Heart left ventricle (tissue), 16 donors: ENCODE data around the gene SURF6. TPM values are rescaled to one million over a fixed set of nuclear protein-coding genes. Genes with fewer than 3 reads are reported as not detected.
A peak's percentile ranks its signal among the peaks of the same experiment; 100 is the strongest.
"Not testable (repeated sequence)": the region's sequence is repeated elsewhere in the genome, so short reads cannot be mapped to it uniquely, and the experiment has no call there.

Experiments used
- ATAC-seq, 4 donors: fragments of 200-7000 bp; cut with Tn5 transposase; one replicate each; pipeline ENCODE4 v1.9.1; 2020 to 2022; ENCODE audit warnings: moderate library complexity in 4 of 4, mild to moderate bottlenecking in 3 of 4, moderate number of reproducible peaks in 1 of 4
- DNase-seq, 5 donors: peaks; one replicate each; pipeline ENCODE4 v3.0.0-alpha.2; 2020
- H3K27ac ChIP-seq, 12 donors: fragments of 200-600 bp; sonication (generic) in 4 of 12; one replicate each; pipeline versions ENCODE4 v1.5.0 to v1.8.0; 2016 to 2022; ENCODE audit warnings: mild to moderate bottlenecking in 2 of 12
- H3K27me3 ChIP-seq, 9 donors: fragments of 200-600 bp; sonication (generic) in 2 of 9; one replicate each; pipeline versions ENCODE4 v1.5.1 to v1.8.0; 2016 to 2022; ENCODE audit warnings: mild to moderate bottlenecking in 3 of 9
- H3K36me3 ChIP-seq, 9 donors: fragments of 200-600 bp; sonication (generic) in 2 of 9; one replicate each; pipeline versions ENCODE4 v1.5.0 to v1.8.0; 2018 to 2022; ENCODE audit warnings: mild to moderate bottlenecking in 2 of 9
- H3K4me1 ChIP-seq, 12 donors: fragments of 200-600 bp; sonication (generic) in 4 of 12; one replicate each; pipeline versions ENCODE4 v1.5.0 to v1.8.0; 2016 to 2022; ENCODE audit warnings: mild to moderate bottlenecking in 3 of 12
- H3K4me3 ChIP-seq, 12 donors: fragments of 200-600 bp; sonication (generic) in 4 of 12; one replicate each; pipeline versions ENCODE4 v1.5.0 to v1.8.0; 2017 to 2022; ENCODE audit warnings: mild to moderate bottlenecking in 9 of 12, moderate library complexity in 4 of 12
- H3K9me3 ChIP-seq, 12 donors: fragments of 200-600 bp; sonication (generic) in 4 of 12; one replicate each; pipeline versions ENCODE4 v1.5.0 to v1.8.0; 2016 to 2022; ENCODE audit warnings: mild to moderate bottlenecking in 1 of 12
- CTCF ChIP-seq, 12 donors: fragments of 200-600 bp; sonication (generic) in 4 of 12; IDR thresholded peaks; one replicate each; pipeline versions ENCODE4 v1.5.0 to v1.8.0; 2018 to 2022; ENCODE audit warnings: antibody characterized with exemption in 12 of 12, mild to moderate bottlenecking in 5 of 12
- POLR2A ChIP-seq, 2 donors: fragments of 450-650 bp; IDR thresholded peaks; one replicate each; pipeline ENCODE4 v1.6.1; 2017; ENCODE audit warnings: antibody characterized with exemption in 2 of 2, mild to moderate bottlenecking in 2 of 2, moderate library complexity in 2 of 2
- WGBS, 4 donors: extraction: QIAGEN DNeasy Blood & Tissue Kit in 2 of 4; methylation state at CpG; one replicate each; pipeline versions ENCODE4 v1.1.5 to v1.1.7; 2013 to 2018; 5-methylcytosine and 5-hydroxymethylcytosine counted together
- intact Hi-C, 10 donors: fragments of 100-400 bp; cut with DNase I; formaldehyde crosslinking; loops; one replicate each; pipeline versions ENCODE4 v1.11.1 to v1.14.2; 2022
- polyA plus RNA-seq, 2 donors: library from polyadenylated mRNA; stranded (reverse); fragments of 200-250 nt; gene quantifications; one replicate each; pipeline ENCODE4 v1.2.3, GENCODE V29; 2013
- total RNA-seq, 9 donors: library from RNA; depleted of rRNA in 2 of 9; stranded (reverse); fragments of >200 nt in 2 of 9; fragmentation: NEBNext Ultra II Directional in 3 of 9; extraction: Animal tissue kit (Norgen Biotek cat#: 25700) in 3 of 9; gene quantifications; one replicate each; pipeline versions ENCODE4 v1.1.0 to v1.2.4, GENCODE V29; 2016 to 2023
- donor health status: ischemic (EF 13 %, LVEDD 7.1; RV severe dilation, severe dysfunction).
- donor health status: healthy with polysubstance abuse.
- donor health status: DM: no; HTN: yes; CAD: no.
- donor health status: DM: no; HTN: no; CAD: no.
- donor health status: ischemic (EF 25% LVEDD 6.9; RV normal size, moderate dysfunction).
- donor health status: ischemic (EF 25% LVEDD 5.7; RV mildly dilated, moderate dysfunction).
- donor health status: healthy.
- donor health status: DM: yes; HTN: yes; CAD: no.
- donor health status: ischemic (EF 35%, LVEDD 5.7; RV mildly dilated, moderate dysfunction).
- donor health status: nonischemic (EF 11% LVEDD 7.7; RV severe dilation, severe dysfunction).
- donor health status: DM: yes; HTN: yes; CAD: no.
- donor health status: PGD.
- donor health status: ischemic (EF 29% LVEDD 5.4; RV normal size, mild dysfunction).
- donor health status: nonischemic (EF 23%, LVEDD 6.1; RV moderate dilation, normal function).

Gene SURF6
- total and polyA plus RNA-seq, 11 donors: 9.2 to 19.6 (median 11.1) TPM

- ATAC-seq (peak in 1 of 4 donors; percentile 20), DNase-seq (no peak)
- intact Hi-C loops: no loop called here
- Histone ChIP-seq H3K9me3 (no peaks in the 10 kb centered on the region), H3K27me3 (peaks cover 0 to 8% (median 0%) of the 10 kb centered on the region in 9 donors), H3K4me1 (no peaks in the 10 kb centered on the region), H3K27ac (no peak overlapping the region), H3K4me3 (no peak overlapping the region), H3K36me3 (no peaks in the 10 kb centered on the region)
- TF ChIP-seq POLR2A (IDR thresholded peaks at IDR 0.05): no peak
- no peak for TF ChIP-seq CTCF (IDR thresholded peaks at IDR 0.05)
- WGBS, 4 donors: 87 to 88% (median 88%) methylated on average over 13 of the region's 13 CpGs
These were observed 34.4 kb downstream of the SURF6 start for GRCh38 chr9:133301253-133302230.

GRCh38 chr9:133299996-133300395, 36.0 kb downstream of the SURF6 start:
- H3K4me3 ChIP-seq, H3K4me1 ChIP-seq, H3K27ac ChIP-seq, H3K9me3 ChIP-seq, intact Hi-C loops, H3K36me3 ChIP-seq, DNase-seq, ATAC-seq: not testable (repeated sequence)
- peaks cover 0 to 11% (median 0%) of the 10 kb centered on the region in 9 donors for H3K27me3 ChIP-seq
- WGBS, 4 donors: 73 to 83% (median 78%) methylated on average over 13 to 16 of the region's 16 CpGs

- WGBS, 4 donors: 58 to 67% (median 62%) methylated on average over 1 of the region's 1 CpG
- Histone ChIP-seq H3K27ac (no peak overlapping the region), H3K4me1 (no peaks in the 10 kb centered on the region), H3K27me3 (peaks cover 0 to 17% (median 0%) of the 10 kb centered on the region in 9 donors), H3K4me3 (no peak overlapping the region), H3K9me3 (peaks cover 0 to 13% (median 5%) of the 10 kb centered on the region in 12 donors), H3K36me3 (no peaks in the 10 kb centered on the region)
- intact Hi-C loops: no loop called here
- ATAC-seq (no peak), DNase-seq (no peak)
- TF ChIP-seq CTCF (IDR thresholded peaks at IDR 0.05) (no peak), POLR2A (IDR thresholded peaks at IDR 0.05) (no peak)
These were observed 41.7 kb downstream of the SURF6 start for GRCh38 chr9:133294257-133294656.

- DNase-seq (no peak), ATAC-seq (no peak)
- WGBS, 4 donors: 91 to 94% (median 93%) methylated on average over 2 of the region's 2 CpGs
- peaks cover 0 to 10% (median 0%) of the 10 kb centered on the region in 9 donors for H3K27me3 ChIP-seq
- H3K9me3 ChIP-seq: peaks cover 0 to 21% (median 5%) of the 10 kb centered on the region in 12 donors
- H3K27ac ChIP-seq: no peak overlapping the region
- no peaks in the 10 kb centered on the region for H3K4me1 ChIP-seq
- intact Hi-C loops: no loop called here
- no peak overlapping the region for H3K4me3 ChIP-seq
- no peaks in the 10 kb centered on the region for H3K36me3 ChIP-seq
- TF ChIP-seq POLR2A (IDR thresholded peaks at IDR 0.05) (no peak), CTCF (IDR thresholded peaks at IDR 0.05) (no peak)
These were observed 45.2 kb downstream of the SURF6 start for GRCh38 chr9:133290751-133291302.
